ENCODE measurements around the gene MORF4L2. TPM values are rescaled to one million over a fixed set of nuclear protein-coding genes. Genes with fewer than 3 reads are reported as not detected.

Gene MORF4L2
- polyA plus RNA-seq, 1 of the 3 experiments (the other 2 are of a cell fraction) = 221 TPM

DNA sequence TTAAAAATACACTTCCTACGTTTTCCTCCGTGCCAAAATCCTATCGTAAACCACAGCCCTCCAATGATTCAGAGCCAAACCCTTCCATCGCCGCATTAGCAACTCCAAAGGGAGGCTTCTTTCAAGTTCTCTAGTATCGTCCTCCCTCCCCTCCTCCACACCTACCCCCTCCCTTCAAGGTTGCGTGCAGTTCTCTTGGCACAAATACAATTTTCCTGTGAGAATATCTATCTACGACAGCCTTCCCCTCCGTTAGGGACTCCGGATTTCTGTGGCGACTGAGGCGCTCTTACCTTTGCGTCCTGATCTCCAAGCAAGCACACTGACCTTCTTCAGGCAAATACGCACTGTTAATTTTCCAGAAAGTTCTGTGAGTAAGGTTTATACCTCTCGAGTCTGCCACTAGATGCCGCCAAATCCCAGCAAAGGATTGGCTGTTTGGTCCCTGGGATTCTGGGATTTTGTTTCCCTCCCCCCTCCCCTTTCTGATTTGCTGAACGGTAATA lies 1.2 kb upstream of the MORF4L2 start (continued):
- TF ChIP-seq MAX (IDR thresholded peaks at IDR 0.05; ENCODE audit: low read depth) = peak; percentile 39; the same call in 1 of the 2 replicates

DNA sequence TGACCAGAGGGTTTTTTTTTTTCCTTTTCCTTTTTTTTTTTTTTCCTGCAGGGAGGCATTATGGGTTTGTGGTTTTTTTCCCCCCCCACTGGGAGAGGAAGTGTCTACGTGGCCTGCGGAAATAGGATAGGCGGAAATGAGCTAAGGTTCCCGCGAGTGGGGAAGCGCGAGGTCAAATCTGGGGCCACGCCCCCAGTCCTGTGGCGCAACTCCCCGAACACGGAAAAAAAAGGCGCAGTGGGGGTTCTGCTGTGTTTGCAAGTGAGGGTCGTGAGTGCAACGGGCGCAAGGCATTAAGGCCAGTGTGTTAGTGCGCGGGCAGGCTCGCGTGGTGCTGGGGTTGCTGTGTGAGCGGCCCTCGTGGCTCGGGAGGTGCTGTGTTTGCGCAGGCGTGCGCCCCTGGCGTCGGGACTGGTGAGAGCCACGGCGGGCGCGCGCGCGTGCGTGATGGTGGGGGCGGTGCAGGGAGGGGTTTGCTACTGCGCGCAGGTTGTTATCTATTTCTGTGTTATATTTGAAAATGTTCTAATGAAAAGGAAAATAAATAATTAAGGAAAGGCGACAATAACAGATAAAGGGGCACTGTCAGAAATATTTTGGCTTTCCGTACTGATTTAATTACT lies 685 bp upstream of the MORF4L2 start:
- Histone ChIP-seq H3K36me3 (replicated peaks in 1 of 2; ENCODE audit: control insufficient read depth in 1 of 2, insufficient read depth in 2 of 2, low read length in 1 of 2) (peaks cover 27 to 31% of the 10 kb centered on the region in 2 experiments), H3K9me3 (no peaks in the 10 kb centered on the region), H3K4me2 (peak overlapping the region; percentile 70), H4K20me1 (ENCODE audit: insufficient read depth) (peaks cover 19% of the 10 kb centered on the region), H3K79me2 (ENCODE audit: insufficient read depth) (peaks cover 43% of the 10 kb centered on the region), H3K9ac (peak overlapping the region; percentile 82), H3K27ac (ENCODE audit: low read depth in 2 of 2, low read length in 1 of 2) (peak overlapping the region; percentile 92 to 94), H3K4me3 (ENCODE audit: low read depth in 2 of 2, low read length in 1 of 2) (peak overlapping the region; percentile 62 to 73), H3K4me1 (ENCODE audit: control insufficient read depth in 1 of 2, insufficient read depth in 2 of 2, low read depth in 1 of 2, low read length in 1 of 2) (peaks cover 4 to 5% of the 10 kb centered on the region in 2 experiments; a peak in 3 of 4 replicates), H3K9me2 (no peaks in the 10 kb centered on the region), H2AFZ (ENCODE audit: low read depth) (peak overlapping the region; percentile 62; the same call in 1 of the 2 replicates), H3K27me3 (ENCODE audit: insufficient read depth) (no peaks in the 10 kb centered on the region), H3F3A (replicated peaks; ENCODE audit: insufficient read depth) (peaks cover 25% of the 10 kb centered on the region)
- ChIA-PET POLR2A (interaction anchor here (0.7 to 1.0 kb wide), 4 partner anchors 57 to 1956 kb away, joined by 3 to 7 read pairs (median 4); no protein-coding TSS in a partner anchor), CTCF (interaction anchor here (0.7 kb wide), 1 partner anchor 200 kb away, joined by 3 read pairs; no protein-coding TSS in a partner anchor)
- peak; percentile 64 for DNase-seq
- WGBS (ENCODE audit: low lambda C conversion rate) = 14% methylated on average over 40 of the region's 40 CpGs
- no peak for TF ChIP-seq SMC3 (IDR thresholded peaks at IDR 0.05; ENCODE audit: low read depth, low read length)
- peak; percentile 79 for TF ChIP-seq ELF1 (IDR thresholded peaks at IDR 0.05)
- 0 out of 2 replicates have a peak, but pooled peaks have one; percentile 3 for TF ChIP-seq JUND (IDR thresholded peaks at IDR 0.05)
- TF ChIP-seq EZH2phosphoT487 (IDR thresholded peaks at IDR 0.05; ENCODE audit: borderline replicate concordance, low read depth) = no peak
- TF ChIP-seq FOXM1 (IDR thresholded peaks at IDR 0.05; ENCODE audit: low read depth) = no peak
- TF ChIP-seq TCF12 (IDR thresholded peaks at IDR 0.05) = no peak
- no peak for TF ChIP-seq FOXJ3 (CRISPR knock-in tag; IDR thresholded peaks at IDR 0.05)
- no peak for TF ChIP-seq YY1 (IDR thresholded peaks at IDR 0.05; ENCODE audit: low read depth)
- peak; percentile 74 for TF ChIP-seq NRF1 (IDR thresholded peaks at IDR 0.05; ENCODE audit: low read depth, low read length)
- TF ChIP-seq CHD2 (IDR thresholded peaks at IDR 0.05; ENCODE audit: low read length, partially characterized antibody) = peak; percentile 80
- TF ChIP-seq MXI1 (IDR thresholded peaks at IDR 0.05; ENCODE audit: low read depth, low read length) = peak; percentile 13
- TF ChIP-seq RCOR1 (IDR thresholded peaks at IDR 0.05; ENCODE audit: low read length) = no peak
- TF ChIP-seq EP300 (IDR thresholded peaks at IDR 0.05; ENCODE audit: borderline replicate concordance in 1 of 2, low read depth in 1 of 2, low read length in 1 of 2) = no peak; a peak in 1 of 4 replicates
- no peak for TF ChIP-seq RXRA (IDR thresholded peaks at IDR 0.05; ENCODE audit: borderline replicate concordance, low read depth)
- no peak for TF ChIP-seq TAF1 (IDR thresholded peaks at IDR 0.05; ENCODE audit: borderline replicate concordance, low read depth, low read length)
- TF ChIP-seq, protein P1, sequence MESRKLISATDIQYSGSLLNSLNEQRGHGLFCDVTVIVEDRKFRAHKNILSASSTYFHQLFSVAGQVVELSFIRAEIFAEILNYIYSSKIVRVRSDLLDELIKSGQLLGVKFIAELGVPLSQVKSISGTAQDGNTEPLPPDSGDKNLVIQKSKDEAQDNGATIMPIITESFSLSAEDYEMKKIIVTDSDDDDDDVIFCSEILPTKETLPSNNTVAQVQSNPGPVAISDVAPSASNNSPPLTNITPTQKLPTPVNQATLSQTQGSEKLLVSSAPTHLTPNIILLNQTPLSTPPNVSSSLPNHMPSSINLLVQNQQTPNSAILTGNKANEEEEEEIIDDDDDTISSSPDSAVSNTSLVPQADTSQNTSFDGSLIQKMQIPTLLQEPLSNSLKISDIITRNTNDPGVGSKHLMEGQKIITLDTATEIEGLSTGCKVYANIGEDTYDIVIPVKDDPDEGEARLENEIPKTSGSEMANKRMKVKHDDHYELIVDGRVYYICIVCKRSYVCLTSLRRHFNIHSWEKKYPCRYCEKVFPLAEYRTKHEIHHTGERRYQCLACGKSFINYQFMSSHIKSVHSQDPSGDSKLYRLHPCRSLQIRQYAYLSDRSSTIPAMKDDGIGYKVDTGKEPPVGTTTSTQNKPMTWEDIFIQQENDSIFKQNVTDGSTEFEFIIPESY (IDR thresholded peaks at IDR 0.05; ENCODE audit: borderline replicate concordance, low read depth) = peak; percentile 83; the same call in 1 of the 2 replicates
- TF ChIP-seq GATA2 (CRISPR knock-in tag; IDR thresholded peaks at IDR 0.05) = 0 out of 2 replicates have a peak, but pooled peaks have one; percentile 7
- no peak for TF ChIP-seq POLR2AphosphoS5 (IDR thresholded peaks at IDR 0.05; ENCODE audit: low read depth, low read length)
- TF ChIP-seq, protein P2, sequence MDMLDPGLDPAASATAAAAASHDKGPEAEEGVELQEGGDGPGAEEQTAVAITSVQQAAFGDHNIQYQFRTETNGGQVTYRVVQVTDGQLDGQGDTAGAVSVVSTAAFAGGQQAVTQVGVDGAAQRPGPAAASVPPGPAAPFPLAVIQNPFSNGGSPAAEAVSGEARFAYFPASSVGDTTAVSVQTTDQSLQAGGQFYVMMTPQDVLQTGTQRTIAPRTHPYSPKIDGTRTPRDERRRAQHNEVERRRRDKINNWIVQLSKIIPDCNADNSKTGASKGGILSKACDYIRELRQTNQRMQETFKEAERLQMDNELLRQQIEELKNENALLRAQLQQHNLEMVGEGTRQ (IDR thresholded peaks at IDR 0.05; ENCODE audit: borderline replicate concordance, low read depth, low read length) = no peak
- TF ChIP-seq, protein P3, sequence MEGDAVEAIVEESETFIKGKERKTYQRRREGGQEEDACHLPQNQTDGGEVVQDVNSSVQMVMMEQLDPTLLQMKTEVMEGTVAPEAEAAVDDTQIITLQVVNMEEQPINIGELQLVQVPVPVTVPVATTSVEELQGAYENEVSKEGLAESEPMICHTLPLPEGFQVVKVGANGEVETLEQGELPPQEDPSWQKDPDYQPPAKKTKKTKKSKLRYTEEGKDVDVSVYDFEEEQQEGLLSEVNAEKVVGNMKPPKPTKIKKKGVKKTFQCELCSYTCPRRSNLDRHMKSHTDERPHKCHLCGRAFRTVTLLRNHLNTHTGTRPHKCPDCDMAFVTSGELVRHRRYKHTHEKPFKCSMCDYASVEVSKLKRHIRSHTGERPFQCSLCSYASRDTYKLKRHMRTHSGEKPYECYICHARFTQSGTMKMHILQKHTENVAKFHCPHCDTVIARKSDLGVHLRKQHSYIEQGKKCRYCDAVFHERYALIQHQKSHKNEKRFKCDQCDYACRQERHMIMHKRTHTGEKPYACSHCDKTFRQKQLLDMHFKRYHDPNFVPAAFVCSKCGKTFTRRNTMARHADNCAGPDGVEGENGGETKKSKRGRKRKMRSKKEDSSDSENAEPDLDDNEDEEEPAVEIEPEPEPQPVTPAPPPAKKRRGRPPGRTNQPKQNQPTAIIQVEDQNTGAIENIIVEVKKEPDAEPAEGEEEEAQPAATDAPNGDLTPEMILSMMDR (IDR thresholded peaks at IDR 0.05) = peak; percentile 39; the same call in 1 of the 2 replicates
- TF ChIP-seq MAX (IDR thresholded peaks at IDR 0.05; ENCODE audit: low read depth) = peak; percentile 70
- no peak for TF ChIP-seq USF1 (IDR thresholded peaks at IDR 0.05; ENCODE audit: borderline replicate concordance, low read depth)
- no peak for TF ChIP-seq SIN3A (IDR thresholded peaks at IDR 0.05; ENCODE audit: borderline replicate concordance, low read depth, low read length)
